Gastroesophageal sphincter (tissue), 3 donors: ENCODE measurements around the gene TXNRD3.

Source experiments
- CTCF ChIP-seq, 4 experiments: fragments of 200-600 bp in 2 of 4; fragments of 450-650 bp in 2 of 4; sonication (generic) in 1 of 4; IDR thresholded peaks; one replicate each; pipeline ENCODE4 v1.5.1; 2017 to 2019; ENCODE audit warnings: antibody characterized with exemption in 4 of 4, mild to moderate bottlenecking in 2 of 4, moderate library complexity in 2 of 4
- EP300 ChIP-seq: sonication (generic); formaldehyde crosslinking; IDR thresholded peaks from one replicate; pipeline ENCODE4 v1.6.1; 2017; ENCODE audit warnings: antibody characterized with exemption, mild to moderate bottlenecking

GRCh38 chr3:126665221-126665936 lies 10.5 kb upstream of the TXNRD3 start:
- TF ChIP-seq EP300, result no peak
- no peak for TF ChIP-seq CTCF (IDR thresholded peaks at IDR 0.05)
